Measurements from ENCODE around the gene RPL7A. TPM values are rescaled to one million over a fixed set of nuclear protein-coding genes. Genes with fewer than 3 reads are reported as not detected.

RPL7A gene
- total RNA-seq, 1 donor from 2014 or later: 2,222 TPM

GRCh38 chr9:133366435-133366834, 18.4 kb downstream of the RPL7A start:
- intact Hi-C loops (cut with micrococcal nuclease): no loop called here

- intact Hi-C loops (cut with micrococcal nuclease): no loop called here
Observed at GRCh38 chr9:133367221-133367620, 19.2 kb downstream of the RPL7A start.

DNA sequence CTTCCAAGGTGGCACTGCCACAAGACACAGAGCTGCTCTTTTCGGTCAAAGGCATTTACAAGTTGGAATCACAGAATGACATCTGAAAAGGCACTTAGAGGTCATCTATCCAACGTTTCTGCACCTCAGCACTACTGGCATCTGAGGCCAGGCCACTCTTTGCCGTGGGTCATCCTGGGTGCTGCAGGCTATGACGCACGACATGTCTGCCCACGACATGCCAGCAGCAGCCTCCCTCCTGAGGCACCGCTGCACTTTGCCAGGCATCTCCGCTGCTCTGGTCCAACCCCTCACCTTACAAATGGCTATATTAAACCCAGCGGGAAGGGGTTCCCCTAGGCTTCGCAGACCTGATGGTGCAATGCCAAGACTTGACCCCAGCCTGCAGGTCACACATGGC, 19.8 kb downstream of the RPL7A start:
- intact Hi-C loops (cut with micrococcal nuclease): no loop called here

GRCh38 chr9:133368249-133368881, 20.3 kb downstream of the RPL7A start:
- intact Hi-C loops (cut with micrococcal nuclease): no loop called here

DNA sequence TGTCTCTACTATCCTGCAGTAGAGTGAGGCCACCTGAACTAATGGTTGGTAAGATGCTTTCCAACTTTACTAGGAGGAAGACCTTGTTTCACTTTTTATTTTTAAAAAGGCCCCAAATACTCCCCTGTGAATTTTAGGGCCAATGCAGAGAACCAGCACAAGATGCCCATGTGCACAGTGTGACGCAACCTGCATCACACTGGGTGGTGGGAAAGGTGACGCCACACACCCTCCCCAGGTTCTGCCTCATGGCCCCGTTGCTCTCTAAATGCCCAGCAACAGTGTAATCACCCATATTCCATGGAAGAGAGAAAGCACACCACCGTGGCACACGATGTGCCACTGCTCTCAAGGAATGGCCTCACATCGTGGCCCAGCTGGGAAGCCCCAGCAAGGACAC, 21.4 kb downstream of the RPL7A start:
- intact Hi-C loops (cut with micrococcal nuclease): no loop called here

DNA sequence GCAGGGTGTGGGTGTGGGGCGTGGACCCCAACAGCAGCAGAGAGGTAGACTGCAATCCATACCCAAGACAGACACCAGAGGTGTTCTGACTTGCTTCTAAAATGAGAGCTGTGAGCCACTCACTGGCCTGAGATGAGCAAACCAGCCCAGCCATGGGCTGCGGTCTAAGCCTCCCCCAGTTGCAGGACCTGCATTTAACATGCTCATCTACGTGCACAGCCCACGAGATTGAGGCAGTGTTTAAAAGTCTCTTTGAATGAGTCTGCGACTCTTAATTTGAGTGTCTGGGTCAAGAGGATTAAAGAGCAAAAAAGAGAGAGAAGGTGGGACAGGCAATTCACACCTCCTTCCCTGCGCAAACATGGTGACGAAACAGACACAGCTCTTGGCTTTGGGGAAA, 21.9 kb downstream of the RPL7A start:
- intact Hi-C loops (cut with micrococcal nuclease): loop anchor here (2.0 to 10.0 kb wide), 2 partner anchors 13 to 185 kb away; partner anchors contain the start of genes SURF1 and SURF2

DNA sequence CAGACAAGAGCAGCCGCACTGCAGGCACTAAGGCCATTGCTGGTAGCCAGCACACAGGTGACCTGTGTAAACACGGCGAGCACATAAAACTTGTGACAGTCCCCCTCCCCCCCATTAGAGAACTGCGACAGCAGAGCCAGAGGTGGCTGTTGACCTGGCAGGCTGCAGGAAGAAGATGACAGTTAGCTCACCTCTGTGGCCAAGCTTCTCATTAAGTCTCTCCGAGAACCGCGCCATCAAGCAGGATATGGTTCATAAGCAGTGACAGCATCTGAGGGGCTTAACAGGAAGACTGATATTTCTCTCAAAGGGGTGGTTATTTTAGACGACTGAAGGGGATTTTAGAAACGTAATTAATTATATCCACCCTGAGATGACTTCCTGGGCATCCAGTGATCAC, 22.7 kb downstream of the RPL7A start:
- intact Hi-C loops (cut with micrococcal nuclease): loop anchor here (1.0 to 10.0 kb wide), 4 partner anchors 14 to 186 kb away; partner anchors contain the start of genes MED22, RPL7A, SURF1 and SURF2

GRCh38 chr9:133371261-133371711, 23.3 kb downstream of the RPL7A start:
- intact Hi-C loops (cut with micrococcal nuclease): loop anchor here (1.0 to 10.0 kb wide), 4 partner anchors 14 to 186 kb away; partner anchors contain the start of genes MED22, RPL7A, SURF1 and SURF2

- intact Hi-C loops (cut with micrococcal nuclease): loop anchor here (10.0 kb wide), 1 partner anchor 187 kb away; no protein-coding TSS in a partner anchor
Observed at GRCh38 chr9:133372144-133372543, 24.1 kb downstream of the RPL7A start.

DNA sequence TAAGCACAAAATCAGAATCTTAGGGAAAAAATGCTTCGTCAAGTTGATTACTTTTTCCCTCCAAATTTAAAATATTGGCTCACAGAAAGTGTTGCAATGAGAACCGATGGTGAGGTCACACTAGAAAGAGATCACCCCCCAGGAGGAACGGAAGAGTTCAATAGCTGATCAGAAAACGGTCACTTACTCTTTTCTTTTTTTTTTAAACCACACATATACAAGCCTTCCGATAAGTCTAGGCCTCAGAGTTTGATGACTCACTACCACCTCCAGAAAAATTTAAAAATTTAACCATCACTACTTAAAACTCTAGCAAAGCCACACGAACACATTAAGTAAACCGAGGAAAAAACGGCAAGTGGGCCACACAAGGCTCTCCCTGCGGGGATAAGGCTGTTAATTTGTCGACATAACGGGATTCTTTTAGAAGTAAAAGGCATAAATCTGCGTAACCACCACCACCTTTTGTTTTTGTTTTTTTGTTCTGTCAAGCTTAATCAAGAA, 26.6 kb downstream of the RPL7A start:
- intact Hi-C loops (cut with micrococcal nuclease): loop anchor here (10.0 kb wide), 1 partner anchor 190 kb away; no protein-coding TSS in a partner anchor

- intact Hi-C loops (cut with micrococcal nuclease): loop anchor here (10.0 kb wide), 1 partner anchor 190 kb away; no protein-coding TSS in a partner anchor
Observed at GRCh38 chr9:133375116-133375723, 27.2 kb downstream of the RPL7A start.

GRCh38 chr9:133375724-133376654, 28.0 kb downstream of the RPL7A start, which contains the start of the genes STKLD1 and SURF4:
Gene STKLD1 (plus strand): TSS chr9:133376366. CDS start chr9:133376474, 108 bp downstream.
Gene SURF4 (minus strand): TSS chr9:133376060. CDS start chr9:133375969, 91 bp downstream.
- intact Hi-C loops (cut with micrococcal nuclease): loop anchor here (1.0 to 10.0 kb wide), 6 partner anchors 28 to 346 kb away; partner anchors contain the start of genes CACFD1, GTF3C5, MED22 and REXO4

GRCh38 chr9:133377280-133377679, 29.3 kb downstream of the RPL7A start:
- intact Hi-C loops (cut with micrococcal nuclease): loop anchor here (10.0 kb wide), 1 partner anchor 192 kb away; no protein-coding TSS in a partner anchor

DNA sequence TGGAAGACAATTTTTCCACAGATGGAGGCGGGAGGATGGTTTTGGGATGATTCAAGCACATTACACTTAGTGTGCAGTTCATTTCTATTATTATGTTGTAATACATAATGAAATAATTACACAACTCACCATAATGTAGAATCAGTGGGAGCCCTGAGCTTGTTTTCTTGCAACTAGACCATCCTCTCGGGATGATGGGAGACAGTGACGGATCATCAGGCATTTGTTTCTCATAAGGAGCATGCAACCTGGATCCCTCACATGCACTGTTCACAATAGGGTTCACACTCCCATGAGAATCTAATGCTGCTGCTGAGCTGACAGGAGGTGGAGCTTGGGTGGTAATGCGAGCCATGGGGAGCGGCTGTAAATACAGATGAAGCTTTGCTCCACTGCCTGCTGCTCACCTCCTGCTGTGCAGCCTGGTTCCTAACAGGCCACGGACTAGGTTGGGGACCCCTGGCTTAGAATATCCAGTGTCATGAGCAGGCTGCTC, 29.8 kb downstream of the RPL7A start:
- intact Hi-C loops (cut with micrococcal nuclease): loop anchor here (10.0 kb wide), 1 partner anchor 193 kb away; no protein-coding TSS in a partner anchor

DNA sequence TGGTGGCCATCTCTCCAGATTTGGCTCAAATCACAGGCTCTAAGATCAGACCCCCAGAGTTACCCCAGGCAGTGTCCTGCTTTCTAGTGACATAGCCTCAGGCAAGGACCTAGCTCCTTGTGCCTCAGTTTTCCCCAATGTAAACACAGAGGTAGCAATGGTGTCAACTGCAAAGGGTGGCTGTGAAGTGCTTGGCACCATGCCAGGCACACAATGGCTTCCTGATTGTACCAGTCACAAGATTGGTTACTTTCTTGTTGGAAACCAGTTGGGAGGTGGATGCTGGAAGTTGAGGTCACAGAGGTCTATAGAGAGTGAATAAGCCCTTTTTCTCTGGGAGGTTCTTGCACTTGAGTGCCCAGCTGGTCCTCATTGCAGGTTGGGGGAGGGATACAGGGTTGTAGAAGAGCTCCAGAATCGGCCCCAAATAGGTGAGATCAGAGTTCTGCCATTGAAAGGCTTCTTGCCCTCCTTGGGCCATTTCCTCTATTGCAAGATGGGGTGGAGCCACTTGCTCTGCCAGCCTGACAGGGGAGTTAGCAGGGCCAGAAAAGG, 30.5 kb downstream of the RPL7A start:
- intact Hi-C loops (cut with micrococcal nuclease): loop anchor here (10.0 kb wide), 1 partner anchor 194 kb away; no protein-coding TSS in a partner anchor

GRCh38 chr9:133379153-133380086, 31.4 kb downstream of the RPL7A start:
- intact Hi-C loops (cut with micrococcal nuclease): loop anchor here (10.0 kb wide), 1 partner anchor 195 kb away; no protein-coding TSS in a partner anchor

DNA sequence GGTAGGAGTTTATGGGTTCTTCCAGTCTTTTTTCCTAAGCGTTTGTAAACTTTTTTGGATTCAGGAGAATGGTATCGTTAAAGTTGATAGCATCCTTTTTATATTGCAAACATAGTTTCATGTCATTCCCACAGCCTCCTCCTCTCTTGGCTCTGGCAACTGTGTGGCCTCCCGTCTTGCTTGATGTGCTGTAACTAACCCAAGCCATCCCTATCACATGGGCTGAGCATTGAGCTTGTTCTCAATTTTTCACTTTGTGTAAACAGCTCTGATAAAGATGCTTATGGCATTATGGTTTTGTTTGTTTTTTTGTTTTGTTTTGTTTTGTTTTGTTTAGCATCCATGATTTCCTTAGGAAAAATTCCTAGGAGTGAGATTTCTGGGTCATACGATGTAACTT, 32.7 kb downstream of the RPL7A start:
- intact Hi-C loops (cut with micrococcal nuclease): no loop called here

DNA sequence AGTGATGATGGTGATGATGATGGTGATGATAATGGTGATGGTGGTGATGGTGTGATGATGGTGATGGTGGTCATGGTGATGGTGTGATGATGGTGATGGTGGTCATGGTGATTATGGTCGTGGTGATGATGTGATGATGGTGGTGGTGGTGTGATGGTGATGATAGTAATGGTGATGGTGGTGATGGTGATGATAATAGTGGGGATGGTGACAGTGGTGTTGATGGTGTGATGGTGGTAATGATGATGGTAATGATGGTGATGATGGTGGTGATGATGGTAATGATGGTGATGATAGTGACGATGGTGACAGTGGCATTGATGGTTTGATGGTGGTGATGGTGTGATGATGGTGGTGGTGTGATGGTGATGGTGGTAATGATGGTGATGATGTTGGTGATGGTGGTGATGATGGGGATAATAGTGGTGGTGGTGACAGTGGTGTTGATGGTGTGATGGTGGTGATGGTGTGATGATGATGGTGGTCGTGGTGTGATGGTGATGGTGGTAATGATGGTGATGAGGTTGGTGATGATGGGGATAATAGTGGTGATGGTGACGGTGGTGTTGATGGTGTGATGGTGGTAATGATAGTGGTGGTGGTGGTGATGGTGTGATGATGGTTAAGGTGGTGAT, 34.6 kb downstream of the RPL7A start:
- intact Hi-C loops (cut with micrococcal nuclease): no loop called here
